GM18868 (cell line): Measurements from ENCODE around the gene PIK3CB.

Source experiments
- ATAC-seq: cut with Tn5 transposase; IDR thresholded peaks from one replicate; pipeline ENCODE4 v1.9.1; 2021; ENCODE audit warnings: mild to moderate bottlenecking, moderate library complexity; ENCODE audit not compliant: unreplicated experiment

The PIK3CB gene

GRCh38 chr3:138834596-138835396 is at the start of gene PIK3CB:
Gene PIK3CB (minus strand): TSS chr3:138834928. CDS start chr3:138759343, 75,585 bp downstream.
- ATAC-seq, result peak; percentile 91

GRCh38 chr3:138881233-138881632 is 46.5 kb upstream of the PIK3CB start:
- no peak for ATAC-seq

GRCh38 chr3:138879541-138880380 is 45.0 kb upstream of the PIK3CB start:
- no peak for ATAC-seq

GRCh38 chr3:138877226-138877625 is 42.5 kb upstream of the PIK3CB start:
- no peak for ATAC-seq

GRCh38 chr3:138875754-138876664 is 41.3 kb upstream of the PIK3CB start:
- ATAC-seq, result no peak

GRCh38 chr3:138875096-138875753 is 40.5 kb upstream of the PIK3CB start:
- no peak for ATAC-seq

- no peak for ATAC-seq
These were observed 38.9 kb upstream of the PIK3CB start for GRCh38 chr3:138873471-138874278.

- no peak for ATAC-seq
These were observed 37.9 kb upstream of the PIK3CB start for GRCh38 chr3:138872632-138873031.

- ATAC-seq, result no peak
These were observed 33.3 kb upstream of the PIK3CB start for GRCh38 chr3:138867996-138868395.

- ATAC-seq, result no peak
These were observed 29.0 kb upstream of the PIK3CB start for GRCh38 chr3:138863776-138864113.

GRCh38 chr3:138862924-138863775 is 28.4 kb upstream of the PIK3CB start:
- ATAC-seq, result no peak

- no peak for ATAC-seq
These were observed 27.8 kb upstream of the PIK3CB start for GRCh38 chr3:138862531-138862923.

- no peak for ATAC-seq
These were observed 27.1 kb upstream of the PIK3CB start for GRCh38 chr3:138861798-138862197.

- no peak for ATAC-seq
These were observed 22.1 kb upstream of the PIK3CB start for GRCh38 chr3:138856799-138857198.

GRCh38 chr3:138854940-138855339 is 20.2 kb upstream of the PIK3CB start:
- ATAC-seq, result no peak

- ATAC-seq, result no peak
These were observed 19.5 kb upstream of the PIK3CB start for GRCh38 chr3:138854204-138854603.

GRCh38 chr3:138850151-138850550 is 15.4 kb upstream of the PIK3CB start:
- no peak for ATAC-seq

- no peak for ATAC-seq
These were observed 14.7 kb upstream of the PIK3CB start for GRCh38 chr3:138849222-138849940.
